AG04450 (cell line): ENCODE results near the gene GOLGA6B. TPM values are rescaled to one million over a fixed set of nuclear protein-coding genes. Genes with fewer than 3 reads are reported as not detected.
"Not testable (repeated sequence)": the region's sequence is repeated elsewhere in the genome, so short reads cannot be mapped to it uniquely, and the experiment has no call there.

ENCODE experiments used
- CTCF ChIA-PET: fragments of 300-600, 350-600 bp; formaldehyde crosslinking; extraction: SDS; loops from one replicate; lab custom pipeline; 2022; ENCODE audit warnings: antibody characterized with exemption, inconsistent platforms; lab: Charles Lee
- POLR2A ChIA-PET: fragments of 350-600 bp; formaldehyde crosslinking; extraction: SDS; loops from one replicate; lab custom pipeline; 2021; ENCODE audit warnings: antibody characterized with exemption, inconsistent platforms; lab: Yijun Ruan, JAX
- DNase-seq: peaks from one replicate; pipeline ENCODE4 v3.0.0-alpha.2; 2011; ENCODE audit warnings: low read depth, low spot score
- H3K27ac ChIP-seq: one replicate; pipeline ENCODE4 v1.5.1; 2012; ENCODE audit warnings: low read depth, low read length, control low read depth
- H3K27me3 ChIP-seq: one replicate; pipeline ENCODE4 v1.6.0; 2012; ENCODE audit warnings: low read length; ENCODE audit not compliant: control insufficient read depth, insufficient read depth
- H3K4me3 ChIP-seq: 2 replicates; pipeline ENCODE4 v1.5.1; 2011; ENCODE audit warnings: mild to moderate bottlenecking, low read depth, low read length, control low read depth
- H3K9me3 ChIP-seq: 2 replicates; pipeline ENCODE4 v1.5.1; 2012; ENCODE audit warnings: low read length; ENCODE audit not compliant: control insufficient read depth, insufficient read depth
- CTCF ChIP-seq: IDR thresholded peaks from 2 replicates; pipeline ENCODE4 v1.5.1; 2011; ENCODE audit warnings: low read depth, low read length, control low read depth, inconsistent platforms
- polyA plus RNA-seq: library from polyadenylated mRNA; depleted of rRNA; stranded (reverse); fragments of >200 nt; gene quantifications from 2 replicates; pipeline ENCODE4 v1.2.3, GENCODE V29; 2011; rRNA removed
- small RNA-seq: library from RNA; depleted of rRNA; stranded (forward); fragments of <200 nt; gene quantifications from one replicate; pipeline ENCODE3, GENCODE V24; 2012; ENCODE audit warnings: low read depth; ENCODE audit not compliant: insufficient read length

Gene GOLGA6B
- polyA plus RNA-seq, 1 experiment, result not detected

GRCh38 chr15:72700076-72700475, 45.6 kb downstream of the GOLGA6B start:
- Histone ChIP-seq H3K9me3 (no peaks in the 10 kb centered on the region), H3K4me3 (no peak overlapping the region), H3K27ac (no peak overlapping the region), H3K27me3 (no peaks in the 10 kb centered on the region)
- POLR2A ChIA-PET, result no interaction called here
- CTCF ChIA-PET, result interaction anchor here (2.0 kb wide), 1 partner anchor 22 kb away, joined by 8 read pairs; no protein-coding TSS in a partner anchor
- TF ChIP-seq CTCF, result no peak
- DNase-seq, result no peak

- TF ChIP-seq CTCF, result no peak
- ChIA-PET CTCF (interaction anchor here (1.6 to 3.4 kb wide), 2 partner anchors 16 to 107 kb away, joined by 5 to 24 read pairs; no protein-coding TSS in a partner anchor), POLR2A (no interaction called here)
Observed at GRCh38 chr15:72706266-72706665, 51.8 kb downstream of the GOLGA6B start.

GRCh38 chr15:72708551-72709303, 54.2 kb downstream of the GOLGA6B start:
- DNase-seq, POLR2A ChIA-PET, H3K9me3 ChIP-seq, H3K27ac ChIP-seq, H3K27me3 ChIP-seq, H3K4me3 ChIP-seq: not testable (repeated sequence)
- CTCF ChIA-PET, result interaction anchor here (1.4 kb wide), 1 partner anchor 13 kb away, joined by 5 read pairs; no protein-coding TSS in a partner anchor

More at GRCh38 chr15:72706266-72706665, 51.8 kb downstream of the GOLGA6B start:
- H3K4me3 ChIP-seq, result no peak overlapping the region
- H3K9me3 ChIP-seq, result no peaks in the 10 kb centered on the region
- DNase-seq, result no peak
- no peak overlapping the region for H3K27ac ChIP-seq
- H3K27me3 ChIP-seq, result no peaks in the 10 kb centered on the region

Small RNA genes within 50 kb of the gene (small RNA-seq; reads per million reads assigned to genes)
- gene RN7SL853P, result not detected

Other genes with a start within 250 kb of the GOLGA6B start
- 85.8 and 90.4 TPM in 2 replicates for gene ARIH1, start 180.4 kb upstream of the GOLGA6B start, polyA plus RNA-seq
- not detected in 2 replicates for gene HIGD2B, start 31.5 kb downstream of the GOLGA6B start, polyA plus RNA-seq
- 23.5 and 25.7 TPM in 2 replicates for gene BBS4, start 31.5 kb downstream of the GOLGA6B start, polyA plus RNA-seq
- 61.1 and 74.3 TPM in 2 replicates for gene ADPGK, start 129.1 kb downstream of the GOLGA6B start, polyA plus RNA-seq